ENCODE measurements around the gene STK24.

DNA sequence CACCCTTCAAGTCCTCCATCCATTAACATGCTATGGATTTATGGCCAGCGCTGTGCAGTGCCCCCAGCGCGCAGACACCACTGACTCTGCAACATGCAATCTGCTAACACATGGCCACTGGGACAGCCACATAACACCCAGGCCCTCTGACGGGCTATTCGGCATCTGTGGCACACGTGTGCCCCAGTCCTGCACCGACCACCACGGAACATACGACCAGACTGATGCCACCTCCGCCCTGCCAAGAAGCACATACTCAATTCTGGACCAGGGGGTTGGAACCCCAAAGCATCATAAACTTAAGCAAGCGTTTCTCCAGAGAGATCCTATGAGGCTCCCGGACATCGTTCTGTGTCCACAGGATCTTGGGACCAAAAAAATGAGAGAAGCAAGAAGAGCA is 9.8 kb downstream of the STK24 start:
- TF ChIP-seq, protein P1, sequence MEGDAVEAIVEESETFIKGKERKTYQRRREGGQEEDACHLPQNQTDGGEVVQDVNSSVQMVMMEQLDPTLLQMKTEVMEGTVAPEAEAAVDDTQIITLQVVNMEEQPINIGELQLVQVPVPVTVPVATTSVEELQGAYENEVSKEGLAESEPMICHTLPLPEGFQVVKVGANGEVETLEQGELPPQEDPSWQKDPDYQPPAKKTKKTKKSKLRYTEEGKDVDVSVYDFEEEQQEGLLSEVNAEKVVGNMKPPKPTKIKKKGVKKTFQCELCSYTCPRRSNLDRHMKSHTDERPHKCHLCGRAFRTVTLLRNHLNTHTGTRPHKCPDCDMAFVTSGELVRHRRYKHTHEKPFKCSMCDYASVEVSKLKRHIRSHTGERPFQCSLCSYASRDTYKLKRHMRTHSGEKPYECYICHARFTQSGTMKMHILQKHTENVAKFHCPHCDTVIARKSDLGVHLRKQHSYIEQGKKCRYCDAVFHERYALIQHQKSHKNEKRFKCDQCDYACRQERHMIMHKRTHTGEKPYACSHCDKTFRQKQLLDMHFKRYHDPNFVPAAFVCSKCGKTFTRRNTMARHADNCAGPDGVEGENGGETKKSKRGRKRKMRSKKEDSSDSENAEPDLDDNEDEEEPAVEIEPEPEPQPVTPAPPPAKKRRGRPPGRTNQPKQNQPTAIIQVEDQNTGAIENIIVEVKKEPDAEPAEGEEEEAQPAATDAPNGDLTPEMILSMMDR (IDR thresholded peaks at IDR 0.05): no peak
- TF ChIP-seq POLR2A (IDR thresholded peaks at IDR 0.05): no peak
